ENCODE data around the gene NDUFC2. TPM values are rescaled to one million over a fixed set of nuclear protein-coding genes. Genes with fewer than 3 reads are reported as not detected.

The NDUFC2 gene
- total and polyA plus RNA-seq, 2 of the 8 experiments (the other 6 are each of a cell fraction or from before 2014, with no cell fraction given): 216 to 356 TPM

DNA sequence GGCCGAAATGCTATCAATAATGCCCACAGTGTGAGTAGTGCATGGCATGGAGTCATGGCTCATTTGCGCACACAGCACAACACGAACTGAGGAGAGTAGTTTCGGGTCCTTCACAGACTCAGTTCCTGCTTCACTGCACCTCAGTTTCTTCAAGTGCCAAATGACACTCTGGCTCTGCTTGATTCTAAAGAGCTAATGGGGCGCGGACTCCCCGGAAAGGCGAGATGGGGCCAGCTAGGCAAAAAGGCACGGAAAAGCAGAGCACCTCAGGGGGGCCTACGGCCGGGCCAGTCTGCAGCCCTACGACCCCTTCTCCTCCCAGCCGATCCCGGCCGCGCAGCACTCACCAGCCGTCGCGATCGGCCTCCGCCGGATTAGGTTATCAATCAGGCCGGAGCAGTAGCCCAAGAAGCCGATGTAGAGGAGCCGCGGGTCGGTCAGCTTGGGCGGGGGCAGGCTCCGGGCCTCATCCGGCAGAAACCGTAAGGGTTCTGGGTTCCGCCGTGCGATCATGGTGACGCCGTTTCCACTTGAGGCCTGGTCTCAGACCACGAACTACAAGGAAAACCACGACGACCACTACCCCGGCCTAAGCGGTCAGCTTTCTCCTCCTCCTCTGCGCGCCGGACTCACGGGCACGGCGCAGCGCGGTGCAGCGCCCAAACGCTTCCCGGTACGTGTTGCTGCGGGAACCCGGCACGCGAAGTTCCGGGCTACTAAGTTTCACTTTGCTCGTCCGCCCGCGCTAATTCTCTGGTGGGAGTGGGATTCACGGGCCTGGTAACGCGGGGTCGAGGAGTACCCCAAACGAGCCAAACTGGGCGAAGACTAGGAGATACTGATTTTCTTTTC lies at the start of gene NDUFC2 (continued):
- TF ChIP-seq HDAC2 (IDR thresholded peaks at IDR 0.05; ENCODE audit: borderline replicate concordance in 1 of 2, low read depth in 2 of 2, low read length in 2 of 2): peak; percentile 91 to 94; a peak in 3 of 4 replicates
- TF ChIP-seq, protein P1, sequence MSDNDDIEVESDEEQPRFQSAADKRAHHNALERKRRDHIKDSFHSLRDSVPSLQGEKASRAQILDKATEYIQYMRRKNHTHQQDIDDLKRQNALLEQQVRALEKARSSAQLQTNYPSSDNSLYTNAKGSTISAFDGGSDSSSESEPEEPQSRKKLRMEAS (IDR thresholded peaks at IDR 0.05): peak; percentile 83; the same call in 1 of the 2 replicates
- peak; percentile 74; the same call in 1 of the 2 replicates for TF ChIP-seq YY1 (IDR thresholded peaks at IDR 0.05; ENCODE audit: low read depth, low read length)
- TF ChIP-seq CHD2 (IDR thresholded peaks at IDR 0.05; ENCODE audit: low read length): peak; percentile 36; the same call in 1 of the 2 replicates
- TF ChIP-seq RBBP5 (IDR thresholded peaks at IDR 0.05; ENCODE audit: borderline replicate concordance, low read depth, low read length): peak; percentile 97; the same call in 1 of the 2 replicates
- TF ChIP-seq CEBPB (IDR thresholded peaks at IDR 0.05; ENCODE audit: low read depth, low read length): no peak
- peak; percentile 85 to 98 for TF ChIP-seq POLR2A (IDR thresholded peaks at IDR 0.05; ENCODE audit: control extremely low read depth in 1 of 2, low read depth in 2 of 2, low read length in 2 of 2)
- peak; percentile 49 to 77; a peak in 2 of 4 replicates for TF ChIP-seq SIN3A (conservative IDR thresholded peaks at IDR 0.05 in 1 of 2, IDR thresholded peaks at IDR 0.05 in 1 of 2; ENCODE audit: low read depth in 1 of 2, low read length in 2 of 2)
- TF ChIP-seq BACH1 (IDR thresholded peaks at IDR 0.05; ENCODE audit: low read length): peak; percentile 71
- no peak for TF ChIP-seq RNF2 (IDR thresholded peaks at IDR 0.05; ENCODE audit: borderline replicate concordance, low read depth, low read length, missing control alignments, poor library complexity, severe bottlenecking)
- peak; percentile 92 for TF ChIP-seq PHF8 (conservative IDR thresholded peaks at IDR 0.05; ENCODE audit: low read depth, low read length)

All from H1 (cell line).